ENCODE data around the gene GALNT9. TPM values are rescaled to one million over a fixed set of nuclear protein-coding genes. Genes with fewer than 3 reads are reported as not detected.

Gene GALNT9
- total RNA-seq, 1 donor from 2014 or later, result 4.9 TPM

GRCh38 chr12:132166801-132167591 is 162.4 kb downstream of the GALNT9 start:
- FAIRE-seq (no peak), DNase-seq (ENCODE audit: low spot score in 2 of 2) (no peak)

- DNase-seq (ENCODE audit: low spot score in 2 of 2) (no peak), FAIRE-seq (no peak)
Measured at GRCh38 chr12:132166093-132166492, 163.3 kb downstream of the GALNT9 start.

DNA sequence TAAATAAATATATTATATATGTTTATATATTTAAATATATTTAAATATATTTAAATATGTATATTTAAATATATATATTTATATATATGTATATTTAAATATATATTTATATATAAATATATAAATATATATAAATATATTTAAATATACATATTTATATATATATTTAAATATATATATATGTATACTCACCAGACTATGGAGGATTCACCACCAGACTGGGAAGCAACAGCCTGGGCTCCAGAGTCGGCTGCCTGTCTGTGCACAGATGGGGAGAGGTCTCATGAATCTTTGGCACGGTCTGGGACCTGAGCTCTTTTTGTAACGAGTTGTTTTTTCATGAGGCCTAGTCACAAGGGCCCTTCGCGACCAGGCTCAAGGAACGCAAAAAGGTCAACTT is 163.8 kb downstream of the GALNT9 start:
- FAIRE-seq (no peak), DNase-seq (ENCODE audit: low spot score in 2 of 2) (no peak)

DNA sequence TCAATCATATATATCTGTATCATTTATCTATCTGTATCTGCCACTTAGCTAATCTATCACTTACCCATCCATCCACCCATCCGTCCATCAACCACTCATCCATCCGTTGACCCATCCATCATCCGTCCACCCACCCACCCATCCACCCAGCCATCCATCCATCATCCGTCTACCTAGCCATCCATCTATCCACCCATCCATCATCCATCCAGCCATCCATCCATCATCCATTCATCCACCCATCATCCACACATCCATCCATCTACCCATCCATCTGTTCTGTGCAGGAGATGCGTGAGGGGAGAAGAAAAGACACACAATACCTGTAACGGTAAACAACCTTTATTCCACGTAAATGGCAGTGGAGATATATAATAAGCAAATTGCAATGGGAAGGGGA is 165.0 kb downstream of the GALNT9 start:
- DNase-seq (ENCODE audit: low spot score in 2 of 2) (no peak), FAIRE-seq (no peak)

DNA sequence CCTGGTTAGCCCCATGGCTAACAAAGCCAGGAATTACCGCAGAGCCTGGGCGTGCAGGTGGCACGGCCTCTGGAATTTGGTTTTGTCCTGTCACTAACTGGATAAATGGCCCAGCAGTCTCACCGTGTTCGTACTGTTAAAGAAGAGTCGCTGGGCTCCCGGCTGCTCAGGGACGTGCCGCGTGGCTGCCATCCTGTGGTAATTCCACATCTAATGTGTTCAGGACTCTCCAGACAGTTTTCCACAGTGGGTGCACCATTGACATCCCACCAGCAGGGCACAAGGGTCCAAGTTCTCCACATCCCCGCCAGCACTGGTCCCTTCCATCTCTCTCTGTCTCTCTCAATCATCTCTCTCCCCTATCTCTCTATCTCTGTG is 165.5 kb downstream of the GALNT9 start:
- no peak for DNase-seq (ENCODE audit: low spot score in 2 of 2)
- FAIRE-seq, result no peak

GRCh38 chr12:132163041-132163910 is 166.1 kb downstream of the GALNT9 start:
- DNase-seq (ENCODE audit: low spot score in 2 of 2) (no peak), FAIRE-seq (no peak)

DNA sequence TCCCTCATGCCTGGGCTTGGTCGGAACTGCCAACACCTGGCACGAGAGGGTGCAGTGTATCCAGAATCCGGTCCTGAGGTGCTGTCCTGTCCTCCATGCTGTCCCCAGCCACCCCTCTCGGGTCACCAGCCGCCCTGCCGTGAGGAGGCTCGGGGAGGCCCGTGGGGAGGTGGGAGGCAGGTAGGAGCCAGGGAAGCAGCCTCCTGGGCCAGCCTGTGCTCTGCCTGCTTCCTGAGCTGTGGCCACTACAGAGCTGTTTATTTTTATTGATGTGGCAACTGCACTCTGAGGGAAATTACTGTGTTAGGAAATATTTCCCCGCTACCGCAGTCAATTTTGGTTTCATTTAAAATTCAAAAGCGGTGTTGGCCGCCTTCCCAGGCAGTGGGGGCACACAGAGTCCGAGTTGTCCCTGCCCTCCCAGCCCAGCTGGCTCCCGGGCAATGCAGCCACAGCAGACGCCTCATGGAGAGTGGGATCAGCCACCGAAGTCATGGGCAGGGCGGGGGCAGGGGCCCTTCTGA is 166.8 kb downstream of the GALNT9 start:
- DNase-seq (ENCODE audit: low spot score in 2 of 2), result peak in 1 of 2 donors; percentile 58
- FAIRE-seq, result no peak

DNA sequence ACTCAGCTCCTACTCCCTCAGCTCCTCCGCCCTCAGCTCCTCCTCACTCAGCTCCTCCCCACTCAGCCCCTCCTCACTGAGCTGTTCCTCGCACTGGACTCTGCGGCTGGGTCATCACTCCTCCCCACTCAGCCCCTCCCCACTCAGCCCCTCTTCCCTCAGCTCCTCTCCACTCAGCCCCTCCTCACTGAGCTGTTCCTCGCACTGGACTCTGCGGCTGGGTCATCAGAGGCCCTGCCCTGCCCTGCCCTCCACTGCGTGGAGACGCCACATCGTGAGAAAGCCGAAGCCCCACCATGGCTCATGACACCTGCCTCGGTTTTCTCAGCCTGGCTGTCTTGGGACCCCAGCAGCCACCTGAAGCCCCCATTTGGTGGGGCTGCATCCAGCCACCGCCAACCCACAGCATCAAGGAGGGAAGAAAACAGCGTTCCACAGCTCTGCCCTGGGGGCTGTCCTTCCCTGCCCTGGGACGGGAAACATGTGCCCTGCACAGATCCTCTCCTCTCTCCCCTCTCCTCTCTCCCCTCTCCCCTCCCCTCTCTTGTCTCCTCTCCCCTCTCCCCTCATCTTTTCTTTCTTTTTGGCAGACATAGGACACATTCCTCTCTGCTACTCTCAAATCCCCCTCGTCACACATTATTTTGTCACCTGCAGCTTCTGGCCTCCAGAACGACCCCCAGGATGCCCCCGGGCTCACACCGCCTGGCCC is 167.4 kb downstream of the GALNT9 start:
- DNase-seq (ENCODE audit: low spot score in 2 of 2) (no peak), FAIRE-seq (no peak)

- FAIRE-seq (no peak), DNase-seq (ENCODE audit: low spot score in 2 of 2) (no peak)
Measured at GRCh38 chr12:132161036-132161781, 168.2 kb downstream of the GALNT9 start.

GRCh38 chr12:132160601-132161035 is 168.8 kb downstream of the GALNT9 start:
- DNase-seq (ENCODE audit: low spot score in 2 of 2) (no peak), FAIRE-seq (no peak)

GRCh38 chr12:132160016-132160415 is 169.4 kb downstream of the GALNT9 start:
- no peak for DNase-seq (ENCODE audit: low spot score in 2 of 2)

DNA sequence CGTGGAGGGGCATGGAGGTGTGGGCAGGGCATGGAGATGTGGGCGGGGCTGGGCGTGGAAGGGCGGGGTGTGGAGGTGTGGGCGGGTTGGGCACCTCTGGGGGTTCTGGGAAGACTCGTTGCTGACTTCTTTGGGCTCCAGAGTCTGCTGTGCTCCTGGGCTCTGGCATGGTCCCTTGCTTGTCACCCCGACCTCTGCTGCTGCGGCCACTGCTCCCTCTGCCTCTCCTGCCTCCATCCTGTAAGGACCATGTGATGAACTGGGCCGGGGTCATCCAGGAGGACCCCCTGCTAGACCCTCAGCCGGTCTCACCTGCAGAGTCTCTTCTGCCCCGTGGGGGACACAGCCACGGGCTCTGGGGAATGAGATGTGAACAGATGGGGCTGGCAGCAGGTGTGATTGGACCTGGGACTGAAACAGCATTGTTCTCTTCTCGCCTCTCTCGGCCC is 169.8 kb downstream of the GALNT9 start:
- no peak for FAIRE-seq

More at GRCh38 chr12:132160016-132160415, 169.4 kb downstream of the GALNT9 start:
- FAIRE-seq, result no peak

GRCh38 chr12:132158677-132159554 is 170.5 kb downstream of the GALNT9 start:
- DNase-seq (ENCODE audit: low spot score in 2 of 2) (no peak), FAIRE-seq (no peak)

More for the DNA sequence above, 169.8 kb downstream of the GALNT9 start:
- DNase-seq (ENCODE audit: low spot score in 2 of 2), result no peak

- no peak for FAIRE-seq
- no peak for DNase-seq (ENCODE audit: low spot score in 2 of 2)
Measured at GRCh38 chr12:132157733-132158409, 171.5 kb downstream of the GALNT9 start.

- FAIRE-seq (no peak), DNase-seq (ENCODE audit: low spot score in 2 of 2) (no peak)
Measured at GRCh38 chr12:132156573-132157325, 172.6 kb downstream of the GALNT9 start.

DNA sequence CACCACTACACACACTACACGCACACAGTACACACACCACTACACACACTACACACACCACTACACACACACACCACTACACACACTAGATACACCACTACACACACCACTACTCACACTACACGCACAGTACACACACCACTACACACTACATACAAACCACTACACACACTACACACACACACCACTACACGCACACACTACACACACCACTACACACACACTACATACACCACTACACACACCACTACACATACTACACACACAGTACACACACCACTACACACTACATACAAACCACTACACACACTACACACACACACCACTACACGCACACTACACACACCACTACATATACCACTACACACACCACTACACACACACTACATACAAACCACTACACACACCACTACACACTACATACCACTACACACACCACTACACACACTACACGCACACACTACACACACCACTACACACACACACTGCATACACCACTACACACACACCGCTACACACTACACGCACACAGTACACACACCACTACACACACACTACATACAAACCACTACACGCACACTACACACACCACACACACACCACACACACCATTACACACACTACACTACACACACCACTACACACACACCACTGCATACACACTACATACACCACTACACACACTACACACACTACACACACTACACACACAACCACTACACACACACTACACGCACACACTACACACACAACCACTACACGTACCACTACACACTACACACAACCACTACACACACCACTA is 173.4 kb downstream of the GALNT9 start:
- DNase-seq (ENCODE audit: low spot score in 2 of 2) (no peak), FAIRE-seq (no peak)

Measured in frontal cortex (tissue), 4 donors.